ENCODE results near the gene PLCXD1.
A peak's percentile ranks its signal among the peaks of the same experiment; 100 is the strongest.
"Not testable (repeated sequence)": the region's sequence is repeated elsewhere in the genome, so short reads cannot be mapped to it uniquely, and the experiment has no call there.

Gene PLCXD1

DNA sequence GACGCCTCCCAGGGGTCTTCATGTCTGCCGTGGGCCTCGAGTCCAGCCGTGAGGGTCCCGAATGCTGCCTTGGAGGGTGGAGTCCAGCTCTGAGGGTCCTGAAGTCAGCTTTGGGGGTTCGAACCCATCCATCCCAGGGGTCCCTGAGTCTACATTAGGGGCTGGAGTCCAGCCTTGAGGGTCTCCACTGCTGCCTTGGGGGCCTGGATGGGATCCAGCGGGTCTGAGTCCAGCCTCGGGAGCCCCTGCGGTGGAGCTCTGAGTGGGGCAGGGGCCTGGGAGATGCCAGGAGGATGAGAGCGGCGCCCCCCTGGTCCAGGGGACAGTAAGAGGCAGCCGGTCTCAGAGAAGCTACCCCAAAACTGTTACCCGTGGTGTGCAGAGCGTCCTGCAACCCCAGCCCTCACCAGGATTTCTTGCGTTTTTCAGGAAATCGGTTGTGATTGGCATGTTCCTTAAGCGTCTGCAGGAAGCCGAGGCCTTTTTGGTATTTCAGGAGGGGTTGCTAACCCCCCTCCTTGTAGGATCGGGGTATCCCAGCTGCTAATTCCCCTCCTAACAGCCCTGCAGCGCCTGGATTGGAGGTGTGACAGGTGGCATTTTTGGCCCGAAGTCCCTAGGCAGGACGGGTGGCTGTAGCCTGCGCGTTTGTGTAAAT lies 39.1 kb downstream of the PLCXD1 start:
- DNase-seq (ENCODE audit: low read depth), result peak; percentile 18
- TF ChIP-seq, protein P1, sequence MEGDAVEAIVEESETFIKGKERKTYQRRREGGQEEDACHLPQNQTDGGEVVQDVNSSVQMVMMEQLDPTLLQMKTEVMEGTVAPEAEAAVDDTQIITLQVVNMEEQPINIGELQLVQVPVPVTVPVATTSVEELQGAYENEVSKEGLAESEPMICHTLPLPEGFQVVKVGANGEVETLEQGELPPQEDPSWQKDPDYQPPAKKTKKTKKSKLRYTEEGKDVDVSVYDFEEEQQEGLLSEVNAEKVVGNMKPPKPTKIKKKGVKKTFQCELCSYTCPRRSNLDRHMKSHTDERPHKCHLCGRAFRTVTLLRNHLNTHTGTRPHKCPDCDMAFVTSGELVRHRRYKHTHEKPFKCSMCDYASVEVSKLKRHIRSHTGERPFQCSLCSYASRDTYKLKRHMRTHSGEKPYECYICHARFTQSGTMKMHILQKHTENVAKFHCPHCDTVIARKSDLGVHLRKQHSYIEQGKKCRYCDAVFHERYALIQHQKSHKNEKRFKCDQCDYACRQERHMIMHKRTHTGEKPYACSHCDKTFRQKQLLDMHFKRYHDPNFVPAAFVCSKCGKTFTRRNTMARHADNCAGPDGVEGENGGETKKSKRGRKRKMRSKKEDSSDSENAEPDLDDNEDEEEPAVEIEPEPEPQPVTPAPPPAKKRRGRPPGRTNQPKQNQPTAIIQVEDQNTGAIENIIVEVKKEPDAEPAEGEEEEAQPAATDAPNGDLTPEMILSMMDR (conservative IDR thresholded peaks at IDR 0.05; ENCODE audit: control insufficient read depth, insufficient read depth, low read depth, low read length), result no peak
- peak overlapping the region; percentile 83 for H3K4me3 ChIP-seq (ENCODE audit: control insufficient read depth, low read depth, low read length)

DNA sequence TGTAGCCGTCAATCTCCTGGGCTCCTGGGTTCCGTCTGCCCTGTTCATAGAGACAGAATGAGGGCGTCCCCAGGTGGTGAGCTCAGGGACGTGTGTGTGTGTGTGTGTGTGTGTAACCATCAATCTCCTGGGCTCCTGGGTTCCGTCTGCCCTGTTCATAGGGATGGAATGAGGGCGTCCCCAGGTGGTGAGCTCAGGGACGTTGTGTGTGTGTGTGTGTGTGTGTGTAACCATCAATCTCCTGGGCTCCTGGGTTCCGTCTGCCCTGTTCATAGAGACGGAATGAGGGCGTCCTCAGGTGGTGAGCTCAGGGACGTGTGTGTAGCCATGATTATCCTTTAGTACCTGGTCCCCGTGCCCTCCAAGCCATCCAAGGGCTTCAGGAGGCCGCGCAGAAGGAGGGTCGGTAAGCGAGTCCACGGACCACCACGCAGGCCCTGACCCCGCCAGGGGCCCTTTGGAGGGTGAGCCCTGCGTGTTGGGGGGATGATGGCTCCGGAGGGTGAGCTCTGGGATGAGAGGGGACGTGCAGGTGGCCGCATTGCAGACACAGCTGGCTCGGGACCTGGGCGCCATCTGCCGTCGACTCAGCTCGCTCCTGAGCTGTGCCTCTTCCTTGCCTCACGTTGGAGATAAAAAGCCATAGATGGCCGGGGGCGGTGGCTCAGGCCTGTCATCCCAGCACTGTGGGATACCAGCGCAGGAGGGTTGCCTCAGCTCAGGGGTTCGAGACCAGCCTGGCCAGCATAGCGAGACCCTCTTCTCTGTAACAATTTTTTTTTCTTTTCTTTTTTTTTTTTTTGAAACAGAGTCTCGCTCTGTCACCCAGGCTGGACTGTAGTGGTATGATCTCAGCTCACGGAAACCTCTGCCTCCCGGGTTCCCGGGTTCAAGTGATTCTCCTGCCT lies 42.8 kb downstream of the PLCXD1 start:
- peak; percentile 52 for DNase-seq (ENCODE audit: low read depth)
- TF ChIP-seq, protein P1 (conservative IDR thresholded peaks at IDR 0.05; ENCODE audit: control insufficient read depth, insufficient read depth, low read depth, low read length), result peak; percentile 33
- no peak overlapping the region for H3K4me3 ChIP-seq (ENCODE audit: control insufficient read depth, low read depth, low read length)

DNA sequence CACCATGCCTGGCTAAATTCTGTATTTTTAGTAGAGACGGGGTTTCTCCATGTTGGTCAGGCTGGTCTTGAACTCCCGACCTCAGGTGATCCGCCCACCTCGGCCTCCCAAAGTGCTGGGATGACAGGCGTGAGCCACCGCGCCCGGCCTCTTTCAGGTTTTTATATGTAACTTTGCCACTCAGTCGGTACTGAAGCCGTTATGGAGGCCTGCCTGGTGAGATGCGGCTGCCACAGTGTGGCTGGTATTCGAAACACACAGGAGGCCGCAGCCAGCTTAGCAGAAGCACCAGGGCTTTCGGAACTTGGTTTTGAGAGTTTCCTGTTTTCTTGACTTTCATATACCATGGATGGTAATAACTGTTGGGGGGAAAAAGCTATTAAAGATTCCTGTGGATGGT lies 43.5 kb downstream of the PLCXD1 start:
- H3K4me3 ChIP-seq (ENCODE audit: control insufficient read depth, low read depth, low read length), result not testable (repeated sequence)
- peak; percentile 29 for DNase-seq (ENCODE audit: low read depth)
- TF ChIP-seq, protein P1 (conservative IDR thresholded peaks at IDR 0.05; ENCODE audit: control insufficient read depth, insufficient read depth, low read depth, low read length), result peak; percentile 15

GRCh38 chrX:327660-328126 lies 46.5 kb downstream of the PLCXD1 start:
- no peak overlapping the region for H3K4me3 ChIP-seq (ENCODE audit: control insufficient read depth, low read depth, low read length)
- TF ChIP-seq, protein P1 (conservative IDR thresholded peaks at IDR 0.05; ENCODE audit: control insufficient read depth, insufficient read depth, low read depth, low read length), result no peak
- DNase-seq (ENCODE audit: low read depth), result no peak

GRCh38 chrX:329291-329910 lies 48.2 kb downstream of the PLCXD1 start:
- H3K4me3 ChIP-seq (ENCODE audit: control insufficient read depth, low read depth, low read length), result no peak overlapping the region
- TF ChIP-seq, protein P1 (conservative IDR thresholded peaks at IDR 0.05; ENCODE audit: control insufficient read depth, insufficient read depth, low read depth, low read length), result no peak
- no peak for DNase-seq (ENCODE audit: low read depth)

DNA sequence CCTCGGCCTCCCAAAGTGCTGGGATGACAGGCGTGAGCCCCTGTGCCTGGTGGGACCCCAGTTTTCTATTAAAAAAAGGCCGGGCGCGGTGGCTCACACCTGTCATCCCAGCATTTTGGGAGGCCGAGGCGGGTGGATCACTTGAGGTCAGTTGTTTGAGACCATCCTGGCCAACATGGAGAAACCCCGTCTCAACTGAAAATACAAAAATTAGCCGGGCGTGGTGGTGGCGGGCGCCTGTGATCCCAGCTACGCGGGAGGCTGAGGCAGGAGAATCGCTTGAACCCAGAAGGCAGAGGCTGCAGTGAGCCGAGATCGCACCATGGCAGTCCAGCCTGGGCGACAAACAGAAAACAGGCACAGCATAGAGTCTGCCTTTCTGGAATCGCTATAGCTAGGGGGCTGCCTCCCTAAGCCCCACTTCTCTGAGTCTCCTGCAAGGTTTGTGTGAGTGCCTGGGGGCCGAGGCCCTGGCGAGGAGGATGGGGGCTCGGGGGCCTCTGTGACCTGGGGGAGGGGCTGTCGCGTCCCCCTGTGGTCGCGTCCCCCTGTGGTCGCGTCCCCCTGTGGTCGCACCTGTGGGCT lies 49.1 kb downstream of the PLCXD1 start:
- DNase-seq (ENCODE audit: low read depth); H3K4me3 ChIP-seq (ENCODE audit: control insufficient read depth, low read depth, low read length): not testable (repeated sequence)

Data from fibroblast of mammary gland (primary cell).